ENCODE results near the gene SORL1.

DNA sequence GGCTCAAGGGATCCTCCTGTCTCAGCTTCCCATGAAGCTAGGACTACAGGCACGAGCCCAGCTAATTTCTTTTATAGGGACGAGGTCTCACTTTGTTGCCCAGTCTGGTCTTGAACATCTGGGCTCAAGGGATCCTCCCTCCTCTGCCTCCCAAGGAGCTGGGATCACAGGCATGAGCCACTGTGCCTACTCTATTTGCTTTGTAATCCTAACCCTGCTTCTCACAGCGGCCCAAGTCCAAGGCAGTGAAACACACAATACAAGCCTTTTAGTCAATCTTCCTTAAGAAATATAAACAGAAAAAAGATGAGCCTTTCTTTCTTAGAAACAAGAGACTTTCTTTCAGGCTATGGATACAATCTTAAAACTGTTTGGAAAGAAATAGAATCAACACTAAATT lies 115.9 kb downstream of the SORL1 start:
- TF ChIP-seq POLR2A (IDR thresholded peaks at IDR 0.05; ENCODE audit: low read depth, low read length), result no peak
- TF ChIP-seq POLR2AphosphoS5 (IDR thresholded peaks at IDR 0.05; ENCODE audit: low read depth, low read length), result no peak
